Caco-2 (cell line): ENCODE measurements around the gene RPH3AL. TPM values are rescaled to one million over a fixed set of nuclear protein-coding genes. Genes with fewer than 3 reads are reported as not detected.

Experiments used
- BruUV-seq: library from RNA; stranded (reverse); fragments of 400-500 nt; replicated peaks from 2 replicates; lab custom pipeline; 2021; lab: Mats Ljungman, UMichigan
- CTCF ChIA-PET: fragments of 300-600 bp; sonication (Branson Sonifier 250); formaldehyde crosslinking; loops from one replicate; lab custom pipeline; 2022; ENCODE audit warnings: antibody characterized with exemption; lab: Charles Lee
- POLR2A ChIA-PET: fragments of 300-600 bp; sonication (Branson Sonifier 250); formaldehyde crosslinking; loops from one replicate; lab custom pipeline; 2022; ENCODE audit warnings: antibody characterized with exemption; lab: Charles Lee
- DNase-seq, 2 experiments: peaks; one replicate each; pipeline versions ENCODE4 v3.0.0 to v3.0.0-alpha.2; 2020 to 2022
- H3K27me3 ChIP-seq: replicated peaks from 2 replicates; pipeline ENCODE4 v1.6.0; 2011; ENCODE audit warnings: low read length; ENCODE audit not compliant: control insufficient read depth, insufficient read depth
- H3K36me3 ChIP-seq: 2 replicates; pipeline ENCODE4 v1.5.1; 2011; ENCODE audit warnings: low read length; ENCODE audit not compliant: control insufficient read depth, insufficient read depth
- H3K4me1 ChIP-seq: fragments of 250-450 bp; sonication (Bioruptor Pico); 2 replicates; pipeline ENCODE4 v1.5.1; 2020; ENCODE audit warnings: mild to moderate bottlenecking
- H3K4me3 ChIP-seq: 2 replicates; pipeline ENCODE4 v1.5.1; 2011; ENCODE audit warnings: low read depth, mild to moderate bottlenecking, control low read depth, low read length
- H3K9me3 ChIP-seq: fragments of 250-450 bp; sonication (Bioruptor Pico); 2 replicates; pipeline ENCODE4 v1.5.1; 2020; ENCODE audit warnings: mild to moderate bottlenecking, moderate library complexity
- H3K27ac Mint-ChIP-seq: one replicate; pipeline ENCODE4 v1.8.0; 2022; ENCODE audit warnings: mixed read lengths; ENCODE audit not compliant: unreplicated experiment
- H3K27me3 Mint-ChIP-seq: one replicate; pipeline ENCODE4 v1.8.0; 2022; ENCODE audit warnings: mixed read lengths; ENCODE audit not compliant: insufficient read depth, unreplicated experiment
- H3K36me3 Mint-ChIP-seq: one replicate; pipeline ENCODE4 v1.8.0; 2022; ENCODE audit warnings: mild to moderate bottlenecking, mixed read lengths; ENCODE audit not compliant: insufficient read depth, unreplicated experiment
- H3K4me1 Mint-ChIP-seq: one replicate; pipeline ENCODE4 v1.8.0; 2022; ENCODE audit warnings: low read depth, mixed read lengths; ENCODE audit not compliant: unreplicated experiment
- H3K4me3 Mint-ChIP-seq: one replicate; pipeline ENCODE4 v1.8.0; 2022; ENCODE audit warnings: mild to moderate bottlenecking, moderate library complexity, mixed read lengths; ENCODE audit not compliant: unreplicated experiment
- H3K9me3 Mint-ChIP-seq: one replicate; pipeline ENCODE4 v1.8.0; 2022; ENCODE audit warnings: mixed read lengths; ENCODE audit not compliant: unreplicated experiment
- CTCF ChIP-seq, 2 experiments: fragments of 200-600 bp in 1 of 2; IDR thresholded peaks; 1 replicate in 1 of 2; 2 replicates in 1 of 2; pipeline versions ENCODE4 v1.5.1 to v1.8.0; 2011 to 2022; ENCODE audit warnings: antibody characterized with exemption in 1 of 2, control low read depth in 1 of 2, inconsistent platforms in 1 of 2, low read depth in 1 of 2, low read length in 1 of 2, mild to moderate bottlenecking in 1 of 2, moderate library complexity in 1 of 2; ENCODE audit not compliant: insufficient read depth in 1 of 2, severe bottlenecking in 1 of 2, unreplicated experiment in 1 of 2
- intact Hi-C: fragments of 100-400 bp; cut with micrococcal nuclease; formaldehyde crosslinking; loops from one replicate; pipeline ENCODE4 v1.10.0; 2022; ENCODE audit not compliant: unreplicated experiment
- total RNA-seq: library from RNA; stranded (reverse); gene quantifications from 2 replicates; pipeline ENCODE4 v1.2.3, GENCODE V29; 2022

RPH3AL gene
- total RNA-seq, 1 experiment from 2014 or later = 36.0 TPM

GRCh38 chr17:164303-165235 is 188.0 kb downstream of the RPH3AL start:
- peaks cover 9% of the 10 kb centered on the region for H3K27me3 Mint-ChIP-seq
- POLR2A ChIA-PET = no interaction called here
- intact Hi-C loops = no loop called here
- no peaks in the 10 kb centered on the region for H3K9me3 Mint-ChIP-seq
- no peaks in the 10 kb centered on the region for H3K36me3 Mint-ChIP-seq
- peak; percentile 32 to 67 for TF ChIP-seq CTCF (IDR thresholded peaks at IDR 0.05; ENCODE audit: insufficient read depth in 1 of 2, low read depth in 1 of 2, low read length in 1 of 2, severe bottlenecking in 1 of 2, unreplicated experiment in 1 of 2)
- no peaks in the 10 kb centered on the region for H3K4me1 Mint-ChIP-seq
- Histone ChIP-seq H3K9me3 (no peaks in the 10 kb centered on the region), H3K4me3 (no peak overlapping the region), H3K27me3 (no peaks in the 10 kb centered on the region), H3K4me1 (no peaks in the 10 kb centered on the region), H3K36me3 (no peaks in the 10 kb centered on the region)
- H3K27ac Mint-ChIP-seq = peak overlapping the region; percentile 10
- CTCF ChIA-PET = interaction anchor here (0.5 kb wide), 1 partner anchor 783 kb away, joined by 7 read pairs; no protein-coding TSS in a partner anchor
- no TSS peak for BruUV-seq
- peak; percentile 58 to 65 for DNase-seq
- H3K4me3 Mint-ChIP-seq = no peak overlapping the region

- peak in 1 of 2 experiments; percentile 13 for TF ChIP-seq CTCF (IDR thresholded peaks at IDR 0.05; ENCODE audit: insufficient read depth in 1 of 2, low read depth in 1 of 2, low read length in 1 of 2, severe bottlenecking in 1 of 2, unreplicated experiment in 1 of 2)
- Mint-ChIP-seq H3K9me3 (no peaks in the 10 kb centered on the region), H3K27ac (no peak overlapping the region), H3K4me1 (no peaks in the 10 kb centered on the region), H3K27me3 (peaks cover 9% of the 10 kb centered on the region), H3K4me3 (no peak overlapping the region), H3K36me3 (no peaks in the 10 kb centered on the region)
- POLR2A ChIA-PET = no interaction called here
- Histone ChIP-seq H3K27me3 (no peaks in the 10 kb centered on the region), H3K36me3 (no peaks in the 10 kb centered on the region), H3K4me1 (no peaks in the 10 kb centered on the region), H3K9me3 (no peaks in the 10 kb centered on the region), H3K4me3 (no peak overlapping the region)
- DNase-seq = no peak
- CTCF ChIA-PET = no interaction called here
- BruUV-seq = no TSS peak
- intact Hi-C loops = no loop called here
Measured at GRCh38 chr17:163514-164098, 189.0 kb downstream of the RPH3AL start.

- no peaks in the 10 kb centered on the region for H3K9me3 ChIP-seq
- no peaks in the 10 kb centered on the region for H3K4me1 Mint-ChIP-seq
- no peaks in the 10 kb centered on the region for H3K4me1 ChIP-seq
- no TSS peak for BruUV-seq
- no peak for DNase-seq
- intact Hi-C loops = no loop called here
- no peaks in the 10 kb centered on the region for H3K27me3 ChIP-seq
- no peak overlapping the region for H3K4me3 ChIP-seq
- H3K27me3 Mint-ChIP-seq = peaks cover 13% of the 10 kb centered on the region
- H3K36me3 ChIP-seq = no peaks in the 10 kb centered on the region
- no peaks in the 10 kb centered on the region for H3K36me3 Mint-ChIP-seq
- H3K27ac Mint-ChIP-seq = no peak overlapping the region
- no peak overlapping the region for H3K4me3 Mint-ChIP-seq
- no peaks in the 10 kb centered on the region for H3K9me3 Mint-ChIP-seq
- no peak for TF ChIP-seq CTCF (IDR thresholded peaks at IDR 0.05; ENCODE audit: insufficient read depth in 1 of 2, low read depth in 1 of 2, low read length in 1 of 2, severe bottlenecking in 1 of 2, unreplicated experiment in 1 of 2)
- CTCF ChIA-PET = interaction anchor here (0.8 kb wide), 1 partner anchor 403 kb away, joined by 3 read pairs; no protein-coding TSS in a partner anchor
- POLR2A ChIA-PET = no interaction called here
Measured at GRCh38 chr17:162689-163088, 189.9 kb downstream of the RPH3AL start.
